HCT116 (cell line): Measurements from ENCODE around the gene P4HTM.

Experiments
- EZH2 ChIP-seq: fragments of 200-600 bp; sonication (generic); IDR thresholded peaks from 2 replicates; pipeline ENCODE4 v1.6.1; 2017; ENCODE audit warnings: antibody characterized with exemption, mixed run types
- MAX ChIP-seq: IDR thresholded peaks from 2 replicates; pipeline ENCODE4 v1.6.1; 2012
- POLR2A ChIP-seq: IDR thresholded peaks from 2 replicates; pipeline ENCODE4 v1.7.0; 2011; ENCODE audit warnings: borderline replicate concordance; ENCODE audit not compliant: insufficient read depth, insufficient read length; ENCODE audit errors: extremely low read depth
- RAD21 ChIP-seq: IDR thresholded peaks from 2 replicates; pipeline ENCODE4 v1.6.1; 2012; ENCODE audit warnings: low read depth, mild to moderate bottlenecking
- YY1 ChIP-seq: IDR thresholded peaks from 2 replicates; pipeline ENCODE4 v1.6.1; 2011; ENCODE audit warnings: low read length, low read depth, moderate library complexity, mild to moderate bottlenecking; ENCODE audit not compliant: insufficient replicate concordance; ENCODE audit errors: extremely low read depth
- TF ChIP-seq, protein P1 (sequence below), 3 experiments: fragments of 200-600 bp in 1 of 3; sonication (generic) in 1 of 3; IDR thresholded peaks in 2 of 3; conservative IDR thresholded peaks in 1 of 3; 2 replicates each; pipeline ENCODE4 v1.5.1; 2012 to 2017; ENCODE audit warnings: low read depth in 2 of 3, low read length in 2 of 3, antibody characterized with exemption in 1 of 3, borderline replicate concordance in 1 of 3, control low read depth in 1 of 3, mild to moderate bottlenecking in 1 of 3, mixed read lengths in 1 of 3, mixed run types in 1 of 3, moderate library complexity in 1 of 3; ENCODE audit not compliant: insufficient read depth in 1 of 3

GRCh38 chr3:48996640-48997039, 6.6 kb downstream of the P4HTM start:
- TF ChIP-seq, protein P1, sequence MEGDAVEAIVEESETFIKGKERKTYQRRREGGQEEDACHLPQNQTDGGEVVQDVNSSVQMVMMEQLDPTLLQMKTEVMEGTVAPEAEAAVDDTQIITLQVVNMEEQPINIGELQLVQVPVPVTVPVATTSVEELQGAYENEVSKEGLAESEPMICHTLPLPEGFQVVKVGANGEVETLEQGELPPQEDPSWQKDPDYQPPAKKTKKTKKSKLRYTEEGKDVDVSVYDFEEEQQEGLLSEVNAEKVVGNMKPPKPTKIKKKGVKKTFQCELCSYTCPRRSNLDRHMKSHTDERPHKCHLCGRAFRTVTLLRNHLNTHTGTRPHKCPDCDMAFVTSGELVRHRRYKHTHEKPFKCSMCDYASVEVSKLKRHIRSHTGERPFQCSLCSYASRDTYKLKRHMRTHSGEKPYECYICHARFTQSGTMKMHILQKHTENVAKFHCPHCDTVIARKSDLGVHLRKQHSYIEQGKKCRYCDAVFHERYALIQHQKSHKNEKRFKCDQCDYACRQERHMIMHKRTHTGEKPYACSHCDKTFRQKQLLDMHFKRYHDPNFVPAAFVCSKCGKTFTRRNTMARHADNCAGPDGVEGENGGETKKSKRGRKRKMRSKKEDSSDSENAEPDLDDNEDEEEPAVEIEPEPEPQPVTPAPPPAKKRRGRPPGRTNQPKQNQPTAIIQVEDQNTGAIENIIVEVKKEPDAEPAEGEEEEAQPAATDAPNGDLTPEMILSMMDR (IDR thresholded peaks at IDR 0.05 in 2 of 3, conservative IDR thresholded peaks at IDR 0.05 in 1 of 3; ENCODE audit: borderline replicate concordance in 1 of 3, insufficient read depth in 1 of 3, low read depth in 2 of 3, low read length in 2 of 3): no peak
- no peak for TF ChIP-seq YY1
- no peak for TF ChIP-seq MAX
- TF ChIP-seq EZH2: no peak
- TF ChIP-seq RAD21: no peak
- TF ChIP-seq POLR2A: no peak
